Endothelial cell of umbilical vein (primary cell): Measurements from ENCODE around the gene TMEM170B.

Experiments used
- EZH2 ChIP-seq: IDR thresholded peaks from 2 replicates; pipeline ENCODE4 v1.6.1; 2012; ENCODE audit warnings: borderline replicate concordance, low read depth, mild to moderate bottlenecking, moderate library complexity, low read length, inconsistent platforms; ENCODE audit not compliant: severe bottlenecking
- GATA2 ChIP-seq: IDR thresholded peaks from 2 replicates; pipeline ENCODE4 v1.7.0; 2011; ENCODE audit warnings: low read depth, mild to moderate bottlenecking, moderate library complexity, mixed read lengths, low read length; ENCODE audit not compliant: insufficient read length, insufficient read depth
- MYC ChIP-seq: IDR thresholded peaks from one replicate; pipeline ENCODE4 v1.6.1; 2011; ENCODE audit warnings: mild to moderate bottlenecking, low read depth, low read length
- POLR2A ChIP-seq: IDR thresholded peaks from 2 replicates; pipeline ENCODE4 v1.6.1; 2012; ENCODE audit warnings: low read depth, mild to moderate bottlenecking, control low read depth, low read length
- POLR2AphosphoS5 ChIP-seq: IDR thresholded peaks from 2 replicates; pipeline ENCODE4 v1.6.1; 2012; ENCODE audit warnings: low read depth, mild to moderate bottlenecking, control low read depth, low read length, moderate library complexity; ENCODE audit not compliant: insufficient read depth
- TF ChIP-seq, protein P1 (sequence below), 2 donors: IDR thresholded peaks; 1 replicate in 1 of 2; 2 replicates in 1 of 2; pipeline ENCODE4 v1.5.1; 2011; ENCODE audit warnings: low read length in 2 of 2, mild to moderate bottlenecking in 2 of 2, moderate library complexity in 2 of 2, control low read depth in 1 of 2, inconsistent platforms in 1 of 2, low read depth in 1 of 2; ENCODE audit not compliant: insufficient read depth in 1 of 2; ENCODE audit errors: extremely low read depth in 1 of 2
- TF ChIP-seq, protein P2 (sequence below): IDR thresholded peaks from 2 replicates; pipeline ENCODE4 v1.6.1; 2011; ENCODE audit not compliant: insufficient read depth, insufficient read length

DNA sequence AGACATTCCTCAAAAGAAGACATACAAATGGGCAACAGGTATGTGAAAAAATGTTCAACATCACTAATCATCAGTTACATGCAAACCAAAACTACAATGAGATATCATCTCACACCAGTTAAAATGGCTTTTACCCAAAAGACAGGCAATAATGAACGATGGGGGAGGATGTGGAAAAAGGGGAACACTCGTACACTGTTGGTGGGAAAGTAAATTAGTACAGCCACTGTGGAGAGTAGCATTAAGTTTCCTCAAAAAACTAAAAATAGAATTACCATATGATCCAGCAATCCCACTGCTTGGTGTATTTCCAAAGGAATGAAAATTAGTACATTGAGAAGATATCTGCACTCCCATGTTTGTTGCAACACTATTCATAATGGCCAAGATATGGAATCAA, 8.6 kb upstream of the TMEM170B start:
- TF ChIP-seq, protein P1, sequence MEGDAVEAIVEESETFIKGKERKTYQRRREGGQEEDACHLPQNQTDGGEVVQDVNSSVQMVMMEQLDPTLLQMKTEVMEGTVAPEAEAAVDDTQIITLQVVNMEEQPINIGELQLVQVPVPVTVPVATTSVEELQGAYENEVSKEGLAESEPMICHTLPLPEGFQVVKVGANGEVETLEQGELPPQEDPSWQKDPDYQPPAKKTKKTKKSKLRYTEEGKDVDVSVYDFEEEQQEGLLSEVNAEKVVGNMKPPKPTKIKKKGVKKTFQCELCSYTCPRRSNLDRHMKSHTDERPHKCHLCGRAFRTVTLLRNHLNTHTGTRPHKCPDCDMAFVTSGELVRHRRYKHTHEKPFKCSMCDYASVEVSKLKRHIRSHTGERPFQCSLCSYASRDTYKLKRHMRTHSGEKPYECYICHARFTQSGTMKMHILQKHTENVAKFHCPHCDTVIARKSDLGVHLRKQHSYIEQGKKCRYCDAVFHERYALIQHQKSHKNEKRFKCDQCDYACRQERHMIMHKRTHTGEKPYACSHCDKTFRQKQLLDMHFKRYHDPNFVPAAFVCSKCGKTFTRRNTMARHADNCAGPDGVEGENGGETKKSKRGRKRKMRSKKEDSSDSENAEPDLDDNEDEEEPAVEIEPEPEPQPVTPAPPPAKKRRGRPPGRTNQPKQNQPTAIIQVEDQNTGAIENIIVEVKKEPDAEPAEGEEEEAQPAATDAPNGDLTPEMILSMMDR (IDR thresholded peaks at IDR 0.05; ENCODE audit: extremely low read depth in 1 of 2, insufficient read depth in 1 of 2, low read depth in 1 of 2, low read length in 2 of 2) = no peak
- TF ChIP-seq EZH2 = no peak
- TF ChIP-seq POLR2A = no peak
- no peak for TF ChIP-seq GATA2
- TF ChIP-seq, protein P2, sequence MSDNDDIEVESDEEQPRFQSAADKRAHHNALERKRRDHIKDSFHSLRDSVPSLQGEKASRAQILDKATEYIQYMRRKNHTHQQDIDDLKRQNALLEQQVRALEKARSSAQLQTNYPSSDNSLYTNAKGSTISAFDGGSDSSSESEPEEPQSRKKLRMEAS = no peak
- no peak for TF ChIP-seq POLR2AphosphoS5
- TF ChIP-seq MYC = no peak
